GM18502 (cell line): ENCODE measurements around the gene AZI2.

Experiments
- ATAC-seq: cut with Tn5 transposase; IDR thresholded peaks from one replicate; pipeline ENCODE4 v1.9.1; 2021; ENCODE audit warnings: mild to moderate bottlenecking; ENCODE audit not compliant: unreplicated experiment, poor library complexity

AZI2 gene

DNA sequence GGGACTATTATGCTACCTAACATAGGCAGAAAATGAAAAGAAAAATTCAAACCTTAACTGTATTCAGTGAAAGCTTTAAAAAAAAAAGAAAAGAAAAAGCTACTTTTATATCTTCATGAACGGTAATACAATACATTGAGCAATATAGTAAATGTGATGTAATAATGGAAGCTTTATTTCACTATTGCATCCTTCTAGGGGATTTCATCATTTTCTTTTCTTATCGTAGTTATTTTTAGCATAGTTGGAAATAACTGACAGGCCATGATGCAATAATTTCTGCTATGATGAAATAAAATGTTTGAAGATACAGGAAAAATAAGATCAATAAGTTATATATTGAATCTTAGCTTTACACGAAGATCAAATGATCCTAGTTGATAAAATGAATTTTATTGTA is 40.4 kb downstream of the AZI2 start:
- ATAC-seq = no peak

DNA sequence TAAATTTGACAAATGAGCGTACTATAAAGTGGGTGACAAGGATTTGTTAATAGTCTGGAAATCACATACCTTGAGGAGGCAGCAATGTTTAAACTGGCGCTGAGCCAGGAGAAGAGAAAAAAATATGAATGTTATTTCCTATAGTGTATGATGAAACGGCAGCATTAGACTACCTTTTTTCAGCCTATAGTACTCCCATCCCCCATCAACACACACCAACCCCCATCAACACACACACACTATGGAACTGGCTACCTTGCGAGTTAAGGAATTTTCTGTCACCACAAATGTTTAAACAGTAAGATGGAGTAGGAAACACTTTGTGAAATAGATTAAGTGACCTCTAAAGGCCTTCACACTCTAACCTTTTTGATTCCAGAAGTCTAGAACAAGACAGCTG is 46.9 kb downstream of the AZI2 start:
- ATAC-seq = no peak

DNA sequence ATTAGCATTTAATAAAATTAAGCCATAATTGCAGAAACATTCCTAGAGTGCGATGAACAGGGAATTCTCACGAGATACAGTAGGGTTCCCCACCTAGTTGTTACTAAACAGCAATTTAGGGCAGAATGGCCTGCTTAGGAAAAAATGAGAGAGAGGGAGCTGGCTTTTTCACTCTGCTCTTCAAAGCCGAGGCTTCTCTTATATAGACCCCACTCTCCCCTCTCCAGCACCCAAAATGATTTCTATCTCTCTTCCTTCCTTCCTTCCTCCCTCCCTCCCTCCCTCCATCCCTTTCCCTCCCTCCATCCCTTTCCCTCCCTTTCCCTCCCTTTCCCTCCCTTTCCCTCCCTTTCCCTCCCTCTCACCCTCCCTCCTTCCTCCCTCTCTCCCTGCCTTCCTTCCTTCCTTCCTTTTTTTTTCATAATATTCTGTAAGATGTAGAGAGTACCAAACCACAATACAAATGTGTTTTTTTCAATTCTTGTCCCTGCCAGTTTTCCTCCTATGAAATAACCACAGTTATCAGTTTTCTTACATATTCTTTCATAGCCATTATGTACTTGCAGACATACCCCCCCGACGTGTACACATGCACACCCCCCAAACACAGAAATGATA is 48.2 kb downstream of the AZI2 start:
- ATAC-seq = no peak

DNA sequence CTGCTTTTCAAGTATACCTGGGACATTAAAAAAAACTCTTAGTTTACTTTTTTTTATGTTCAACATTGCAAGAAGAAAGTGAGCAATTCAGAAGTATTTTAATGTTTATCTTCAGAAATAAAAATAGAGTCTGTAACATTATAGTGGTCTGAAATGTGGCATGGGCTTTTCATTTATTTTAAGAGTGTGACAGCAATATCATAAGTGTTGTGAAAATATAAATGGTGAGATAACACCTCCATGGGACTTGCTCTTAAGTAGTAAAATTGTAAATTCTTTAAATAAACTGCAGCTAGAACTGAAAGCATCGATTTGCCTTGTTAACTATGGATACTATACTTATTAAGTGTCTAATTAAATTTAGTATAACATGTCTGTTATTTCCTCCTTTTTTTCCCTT is 48.9 kb downstream of the AZI2 start:
- no peak for ATAC-seq

DNA sequence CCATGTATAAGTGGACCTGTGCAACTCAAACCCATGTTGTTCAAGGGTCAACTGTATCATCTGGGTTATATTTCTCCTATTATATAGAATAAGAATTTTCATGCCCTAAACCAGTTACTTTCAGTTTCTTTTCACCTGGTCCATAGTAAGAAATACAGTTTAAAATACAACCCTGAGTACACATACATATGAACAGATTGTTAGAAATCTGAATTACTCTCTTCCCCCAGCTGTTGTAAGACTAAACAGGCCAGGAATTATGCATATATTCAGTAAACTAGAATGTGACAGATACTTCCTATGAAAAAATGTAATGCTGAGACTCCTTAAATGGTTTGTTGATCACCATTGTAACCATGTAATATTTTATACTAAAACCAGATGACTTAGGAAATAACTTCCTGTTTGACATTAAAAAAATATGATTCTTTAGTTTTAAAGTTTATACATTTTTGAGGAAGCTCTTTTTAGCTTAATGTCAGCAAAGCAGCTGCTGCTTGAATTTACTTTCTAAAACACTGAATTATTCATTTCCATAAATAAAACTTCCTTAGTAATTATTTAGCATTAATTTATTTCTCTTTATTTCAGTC is 52.6 kb downstream of the AZI2 start:
- ATAC-seq = peak; percentile 67

DNA sequence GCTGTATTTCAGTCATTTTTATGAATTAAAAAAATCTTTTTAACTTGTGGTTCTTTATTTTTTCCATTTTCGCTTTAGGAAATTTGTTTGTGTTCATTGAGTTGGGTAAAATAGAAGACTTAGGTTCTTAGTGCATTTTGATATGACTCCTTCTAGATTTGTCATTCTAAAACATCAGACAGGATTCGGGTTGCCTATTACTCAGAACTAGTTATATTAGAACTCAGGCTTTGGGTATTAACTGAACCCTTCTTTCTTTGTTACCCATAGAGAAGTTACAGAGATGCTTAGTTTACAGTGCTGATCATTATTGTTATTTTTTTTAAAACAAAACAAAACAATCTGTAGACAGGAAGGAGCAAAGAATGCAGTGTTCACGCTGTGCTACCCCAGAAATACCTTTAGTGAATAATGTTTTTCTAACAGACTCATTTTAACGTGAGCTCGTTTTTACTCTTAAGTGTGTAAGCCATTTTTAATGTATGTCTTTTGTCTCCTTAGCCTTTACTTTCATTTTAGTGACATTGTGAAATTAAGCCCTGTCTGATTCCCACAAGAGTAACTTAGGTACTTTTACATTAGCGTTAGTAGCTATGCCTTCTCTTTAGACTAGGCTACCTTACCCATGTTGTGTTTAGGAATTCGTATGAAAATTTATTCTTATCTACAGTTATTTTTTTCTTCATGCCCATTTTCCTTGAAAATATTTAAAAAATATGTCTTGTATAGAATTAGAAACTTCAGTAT is 53.8 kb downstream of the AZI2 start:
- ATAC-seq = no peak

DNA sequence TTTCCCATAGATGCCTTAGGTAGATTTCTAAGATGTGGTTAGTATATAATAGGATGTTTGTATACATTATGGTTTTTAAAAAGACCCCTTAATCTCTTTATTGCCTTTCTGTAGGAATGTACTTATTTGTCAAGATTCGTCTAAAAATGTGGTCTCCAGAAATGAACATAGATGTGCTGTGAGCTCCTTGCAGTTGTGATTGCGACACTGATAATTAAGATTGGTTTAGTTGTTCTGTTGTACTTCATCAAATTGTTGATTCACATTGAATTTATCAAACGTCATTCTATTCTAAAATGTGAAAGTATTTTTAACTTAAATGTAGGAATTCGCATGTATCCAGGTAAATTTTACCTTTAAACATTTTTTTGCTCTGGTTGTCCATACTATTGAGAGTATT is 56.0 kb downstream of the AZI2 start:
- ATAC-seq = no peak

DNA sequence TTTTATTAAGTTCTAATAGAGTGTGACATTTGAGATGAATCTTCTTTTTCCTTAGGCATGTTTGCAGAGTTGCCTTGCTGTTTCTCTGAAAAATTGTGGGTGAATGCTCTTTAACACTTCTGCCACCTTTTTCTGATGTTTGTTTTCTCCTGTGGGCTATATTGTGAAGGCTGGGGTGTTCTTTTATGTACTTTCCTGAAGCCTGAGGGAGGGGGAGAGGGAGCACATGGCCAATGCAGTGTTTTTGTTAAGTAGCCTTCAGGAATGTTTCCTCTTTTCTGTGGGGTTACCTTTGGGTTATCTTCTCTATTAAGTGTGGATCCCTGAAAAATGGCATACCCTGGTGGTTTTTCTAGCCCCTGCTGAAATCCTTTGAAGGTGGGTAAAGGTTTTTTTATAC is 57.0 kb downstream of the AZI2 start:
- ATAC-seq = no peak

DNA sequence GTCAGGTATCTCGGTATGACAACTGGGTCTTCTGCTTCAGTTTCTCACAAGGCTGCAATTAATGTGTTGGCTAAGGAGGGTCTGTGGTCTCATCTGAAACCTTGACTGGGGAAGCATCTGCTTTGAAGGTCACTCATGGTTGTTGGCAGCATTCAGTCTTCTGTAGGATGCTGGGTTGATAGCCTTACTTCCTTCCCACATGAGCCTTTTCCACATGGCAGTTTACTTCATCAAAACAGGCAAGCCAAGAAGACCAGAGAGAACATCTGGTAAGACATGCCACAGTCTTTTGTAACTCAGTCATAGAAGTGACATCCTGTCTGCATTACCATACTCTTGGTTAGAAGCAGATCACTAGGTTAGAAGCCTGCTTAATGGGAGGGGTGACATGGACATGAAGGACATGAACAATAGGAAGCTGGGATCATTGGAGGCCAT is 57.7 kb downstream of the AZI2 start:
- no peak for ATAC-seq

DNA sequence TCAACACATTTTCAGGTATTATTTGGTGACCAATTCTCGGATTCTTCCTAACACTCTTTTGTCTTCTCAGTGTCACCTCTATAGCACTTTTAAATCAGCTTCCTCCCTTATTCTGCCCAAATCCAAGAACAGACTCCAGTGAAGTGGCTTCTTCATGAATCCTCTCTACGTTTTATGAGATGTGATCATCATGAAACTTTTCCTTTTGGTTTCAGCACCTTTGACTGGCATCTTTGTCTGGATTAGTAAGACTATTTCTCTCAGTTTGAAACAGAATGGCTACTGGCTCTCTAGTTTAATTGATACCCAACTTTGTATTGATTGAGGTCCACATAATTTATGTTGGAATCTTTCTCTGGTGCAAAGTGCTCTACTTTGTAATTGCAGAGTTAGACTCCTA is 61.6 kb downstream of the AZI2 start:
- no peak for ATAC-seq

DNA sequence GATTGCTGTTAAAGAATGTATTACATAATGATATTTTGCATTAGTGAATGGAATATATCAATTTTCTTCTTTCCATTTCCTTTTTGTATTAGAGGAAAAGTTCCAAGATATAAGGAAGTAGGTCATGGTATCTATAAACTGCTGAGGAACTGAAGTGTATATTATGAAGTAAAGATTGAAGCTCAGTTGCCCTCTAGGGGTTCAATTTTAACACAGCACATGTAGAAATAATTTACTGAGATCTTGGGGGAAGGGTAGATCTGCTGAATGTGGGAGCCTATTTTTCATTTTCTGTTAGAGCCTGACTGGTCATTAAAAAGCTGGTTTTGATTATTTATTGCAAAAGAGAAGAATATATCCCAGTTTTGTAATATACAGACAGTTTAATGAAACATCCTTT is 62.0 kb downstream of the AZI2 start:
- ATAC-seq = peak; percentile 93

DNA sequence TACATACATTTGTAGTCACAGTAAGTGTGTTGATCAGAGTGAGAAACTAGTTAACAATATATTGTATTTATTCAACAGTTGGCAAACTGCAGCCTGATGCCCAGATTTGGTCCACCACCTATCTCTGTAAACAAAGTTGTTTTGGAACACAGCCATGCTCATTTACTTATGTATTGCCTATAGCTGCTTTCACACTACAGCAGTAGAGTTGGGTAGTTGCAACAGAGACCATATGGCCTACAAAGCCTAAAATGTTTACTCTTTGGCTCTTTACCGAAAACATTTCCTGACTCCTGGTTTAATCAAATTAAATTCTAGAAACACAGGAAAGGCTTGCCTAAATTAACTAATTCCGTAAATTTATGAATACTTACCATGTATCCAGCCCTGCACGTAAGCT is 67.8 kb downstream of the AZI2 start:
- no peak for ATAC-seq

DNA sequence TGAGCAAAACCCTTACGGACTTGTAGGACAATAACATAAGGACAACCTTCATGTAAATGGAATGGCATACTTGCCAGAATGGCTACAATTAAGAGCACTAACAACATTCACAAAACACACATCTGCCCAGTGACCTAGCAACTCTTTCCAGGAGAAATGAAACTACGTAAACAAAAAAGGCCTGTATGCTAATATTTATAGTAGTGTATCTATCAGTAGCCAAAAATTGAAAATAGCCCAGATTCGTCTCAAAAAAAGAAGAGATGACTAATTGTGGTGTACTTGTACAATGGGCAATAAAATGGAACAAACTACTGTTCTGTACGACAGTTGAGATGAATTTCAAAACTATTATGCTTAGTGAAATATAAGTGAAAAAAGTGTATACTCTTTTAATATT is 68.9 kb downstream of the AZI2 start:
- ATAC-seq = no peak

DNA sequence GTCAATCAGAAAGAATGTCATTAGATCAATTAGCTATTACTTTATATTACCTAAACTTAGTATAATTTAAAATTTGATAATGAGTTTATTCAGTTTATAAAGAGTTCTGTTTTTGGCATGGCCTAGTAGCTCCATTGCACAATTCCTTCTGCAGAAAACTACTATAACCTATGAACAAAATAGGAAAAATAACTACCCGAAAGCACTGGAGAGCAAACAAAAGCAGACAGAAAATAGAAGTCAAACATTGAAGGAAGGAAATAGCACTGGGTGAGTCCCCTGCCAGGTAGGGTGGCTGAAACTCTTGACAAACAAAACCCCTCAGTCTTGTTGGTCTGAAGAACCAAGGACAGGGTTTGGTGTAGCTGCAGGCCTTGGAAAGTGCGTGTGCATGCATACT is 69.7 kb downstream of the AZI2 start:
- ATAC-seq = no peak

DNA sequence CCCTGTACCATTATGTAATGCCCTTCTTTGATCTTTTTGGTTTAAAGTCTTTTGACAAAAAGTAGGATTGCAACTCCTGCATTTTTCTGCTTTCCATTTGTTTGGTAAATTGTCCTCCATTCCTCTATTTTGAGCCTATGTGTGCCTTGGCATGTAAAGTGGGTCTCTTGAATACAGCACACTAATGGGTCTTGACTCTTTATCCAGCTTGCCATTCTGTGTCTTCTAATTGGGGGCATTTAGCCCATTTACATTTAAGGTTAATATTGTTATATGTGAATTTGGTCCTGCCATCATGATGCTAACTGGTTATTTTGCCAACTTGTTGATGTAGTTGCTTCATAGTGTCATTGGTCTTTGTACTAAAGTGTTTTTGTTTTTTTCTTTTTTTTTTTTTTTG is 74.8 kb downstream of the AZI2 start:
- no peak for ATAC-seq
